Hematopoietic multipotent progenitor cell treated with erythropoietin and hydrocortisone succinate and interleukin-3 and kit ligand, for 6 days (in vitro differentiated cells): ENCODE data around the gene IGFN1.
A peak's percentile ranks its signal among the peaks of the same experiment; 100 is the strongest.

Experiments
- DNase-seq: peaks from one replicate; pipeline ENCODE4 v3.0.0-alpha.2; 2015

The IGFN1 gene

DNA sequence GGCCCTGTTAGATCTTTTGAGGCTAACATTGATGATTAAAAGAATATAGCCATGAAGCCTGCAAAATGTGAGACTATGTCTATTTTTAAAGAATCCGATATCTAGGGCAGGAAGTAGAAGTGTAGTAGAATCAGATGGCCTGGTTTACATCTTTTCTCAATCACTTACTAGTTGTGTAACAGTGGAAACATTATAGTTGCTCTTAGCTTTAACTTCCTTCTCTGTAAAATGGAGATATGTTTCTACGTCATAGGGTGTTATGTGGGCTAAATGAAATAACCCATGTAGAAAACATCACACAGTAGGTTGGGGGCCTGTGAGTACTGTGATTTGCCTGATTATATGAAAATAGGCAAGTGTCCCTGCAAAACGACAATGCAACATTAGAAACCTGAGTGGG is 4.4 kb upstream of the IGFN1 start:
- peak; percentile 18 for DNase-seq

DNA sequence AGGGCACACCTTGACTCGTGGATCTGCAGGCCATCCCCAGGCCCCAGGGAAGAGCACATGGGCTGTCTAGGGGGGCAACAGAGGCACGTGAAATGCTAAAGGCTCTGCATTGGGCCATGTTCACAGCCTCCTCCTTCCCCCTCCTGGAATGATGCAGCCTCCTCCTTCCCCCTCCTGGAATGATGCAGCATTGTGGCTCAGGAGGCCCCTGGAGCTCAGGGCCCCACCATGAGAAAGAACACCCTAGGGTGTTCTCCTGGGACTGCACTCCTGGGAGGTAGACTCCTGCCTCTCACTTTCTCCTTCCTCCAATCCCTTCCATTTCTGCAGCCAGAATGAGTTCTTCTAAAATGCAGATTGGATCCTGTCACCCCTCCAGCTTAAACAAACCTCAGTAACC is 1.5 kb upstream of the IGFN1 start:
- DNase-seq, result no peak

DNA sequence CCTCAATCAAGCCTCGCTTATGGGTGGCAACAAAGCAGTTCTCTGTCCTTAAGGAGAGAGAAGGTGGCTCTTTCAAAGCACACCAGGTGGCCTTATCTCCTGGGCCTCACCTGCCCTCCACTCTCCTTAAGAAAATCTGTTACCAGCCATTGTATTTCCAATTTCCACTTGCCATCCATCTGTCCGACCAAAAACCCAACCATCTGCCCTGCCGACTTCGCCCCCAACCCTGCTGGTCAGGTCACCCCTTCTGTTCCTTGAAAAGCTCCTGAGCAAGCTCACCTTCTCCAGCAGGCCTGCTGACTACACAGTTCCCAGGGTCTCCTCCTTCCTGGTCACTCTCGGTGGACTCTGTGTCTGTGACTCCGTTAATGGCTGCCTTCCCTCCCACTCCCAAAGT is 619 bp upstream of the IGFN1 start:
- no peak for DNase-seq

DNA sequence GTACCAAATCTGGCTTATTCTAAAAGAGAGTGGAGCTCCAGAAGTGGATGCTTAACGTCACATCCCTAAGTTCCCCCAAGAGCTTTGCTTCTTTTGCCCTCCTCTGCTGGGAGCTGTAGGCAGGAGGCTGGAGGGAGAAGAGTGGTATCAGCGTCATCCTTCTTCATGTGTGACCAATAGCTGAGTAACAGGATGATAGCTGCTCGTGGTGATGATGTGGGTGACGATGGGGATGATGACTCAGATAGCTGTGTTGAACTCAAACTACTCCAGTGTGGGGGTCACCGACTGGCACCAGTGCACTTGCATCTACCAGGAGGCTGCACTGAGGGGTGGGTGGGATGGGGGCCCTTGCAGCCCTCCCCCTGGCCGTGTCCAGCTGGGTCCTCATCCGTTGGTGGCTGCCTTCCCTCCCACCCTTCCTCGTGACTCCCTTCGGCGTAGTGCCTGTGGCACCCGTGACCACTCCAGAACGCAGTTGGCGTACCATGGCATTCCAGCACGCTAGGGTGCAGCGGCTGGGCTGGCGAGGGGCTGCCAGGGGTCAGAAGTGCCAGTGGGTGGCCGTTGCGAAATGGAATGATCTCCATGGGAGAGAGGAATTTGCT is 1.1 kb downstream of the IGFN1 start:
- no peak for DNase-seq

DNA sequence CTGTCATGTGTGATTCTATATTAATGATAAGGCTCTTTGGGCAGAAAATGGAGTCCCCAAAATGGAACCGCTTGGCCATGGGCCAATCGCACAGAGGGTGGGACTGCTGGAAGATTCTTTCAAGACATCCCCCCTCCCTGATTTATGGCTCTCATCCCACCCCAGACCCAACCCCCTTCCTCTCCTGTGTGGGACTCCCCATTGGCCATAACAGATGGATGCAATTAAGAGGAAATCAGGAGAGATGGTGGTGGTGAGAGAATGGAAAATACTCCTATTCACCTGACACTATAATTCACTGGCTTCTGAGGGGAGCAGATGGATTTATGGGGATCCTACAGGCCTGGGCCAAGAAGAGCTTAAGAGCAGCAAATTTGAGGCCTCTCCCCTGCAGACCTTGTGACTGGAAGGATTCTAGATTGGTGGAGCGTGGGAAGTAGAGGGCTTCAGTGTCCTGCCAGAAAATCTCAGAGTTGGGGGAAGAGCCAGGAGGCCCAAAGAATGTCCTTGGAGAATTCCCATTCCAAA is 1.7 kb downstream of the IGFN1 start:
- DNase-seq, result no peak

DNA sequence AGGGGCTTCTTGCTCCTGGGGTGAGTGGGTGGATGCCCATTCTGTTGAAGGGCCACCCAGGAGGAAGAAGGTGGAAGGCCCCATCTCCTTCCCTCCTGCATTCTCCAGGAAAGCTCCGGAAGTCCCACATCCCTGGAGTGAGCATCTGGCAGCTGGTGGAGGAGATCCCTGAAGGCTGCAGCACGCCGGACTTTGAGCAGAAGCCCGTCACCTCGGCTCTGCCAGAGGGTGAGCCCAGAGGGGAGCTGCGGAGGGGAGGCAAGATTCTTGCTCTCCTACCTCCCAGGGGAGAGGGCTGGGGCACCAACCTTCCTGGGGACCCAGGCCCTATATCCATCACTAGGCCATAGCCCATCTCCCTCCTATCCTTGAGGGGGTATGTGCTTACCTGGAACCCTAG is 3.4 kb downstream of the IGFN1 start:
- no peak for DNase-seq

DNA sequence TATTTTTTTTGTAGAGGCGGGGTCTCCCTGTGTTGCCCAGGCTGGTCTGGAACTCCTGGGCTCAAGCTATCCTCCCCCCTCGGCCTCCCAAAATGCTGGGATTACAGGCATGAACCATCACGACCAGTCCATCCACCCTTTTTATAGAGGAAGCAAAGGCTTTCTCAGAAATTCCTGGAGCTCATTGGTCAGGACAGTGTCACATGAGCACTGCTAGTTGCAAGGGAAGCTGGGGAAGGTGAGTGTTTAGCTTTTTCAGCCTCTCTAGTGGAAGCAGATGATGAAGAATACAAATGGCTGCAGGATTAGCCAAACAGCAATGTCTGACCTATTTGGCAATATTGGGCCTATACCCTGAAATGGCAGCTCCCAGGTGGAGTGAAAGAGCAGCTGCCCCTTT is 8.0 kb downstream of the IGFN1 start:
- no peak for DNase-seq

DNA sequence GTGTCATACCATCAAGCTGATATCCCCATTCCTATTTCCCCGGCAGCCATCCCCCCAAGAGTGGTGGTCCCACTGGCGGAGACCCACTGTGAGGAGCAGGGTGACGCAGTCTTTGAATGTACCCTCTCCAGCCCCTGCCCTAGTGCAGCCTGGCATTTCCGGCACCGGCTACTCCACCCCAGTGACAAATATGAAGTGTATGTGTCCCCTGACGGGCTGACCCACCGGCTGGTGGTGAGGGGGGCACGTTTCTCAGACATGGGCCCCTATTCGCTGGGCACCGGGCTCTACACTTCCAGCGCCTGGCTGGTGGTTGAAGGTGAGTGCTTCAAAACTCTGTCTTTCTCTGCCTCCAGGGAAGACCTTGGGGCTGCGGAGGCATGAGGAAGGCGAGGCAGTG is 14.4 kb downstream of the IGFN1 start:
- DNase-seq, result no peak

DNA sequence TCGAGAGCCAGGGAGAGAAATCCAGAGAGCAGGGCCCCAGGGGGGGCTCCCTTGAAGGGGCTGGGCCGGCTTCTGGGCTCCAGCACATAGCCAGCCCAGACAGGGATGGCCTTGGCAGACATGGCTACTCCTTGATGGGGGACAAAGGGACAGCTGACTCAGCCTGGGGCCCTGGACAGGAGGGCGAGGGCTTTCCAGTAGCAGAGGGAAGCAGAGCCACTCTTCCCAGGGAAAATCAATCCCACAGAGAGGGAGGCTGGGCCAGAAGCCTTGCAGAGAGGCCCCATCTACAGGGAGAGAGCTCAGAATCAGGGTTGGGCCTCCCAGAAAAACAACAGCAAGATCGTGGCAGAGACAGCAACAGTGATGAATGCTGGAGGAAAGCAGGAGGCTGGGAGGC is 15.6 kb downstream of the IGFN1 start:
- no peak for DNase-seq

DNA sequence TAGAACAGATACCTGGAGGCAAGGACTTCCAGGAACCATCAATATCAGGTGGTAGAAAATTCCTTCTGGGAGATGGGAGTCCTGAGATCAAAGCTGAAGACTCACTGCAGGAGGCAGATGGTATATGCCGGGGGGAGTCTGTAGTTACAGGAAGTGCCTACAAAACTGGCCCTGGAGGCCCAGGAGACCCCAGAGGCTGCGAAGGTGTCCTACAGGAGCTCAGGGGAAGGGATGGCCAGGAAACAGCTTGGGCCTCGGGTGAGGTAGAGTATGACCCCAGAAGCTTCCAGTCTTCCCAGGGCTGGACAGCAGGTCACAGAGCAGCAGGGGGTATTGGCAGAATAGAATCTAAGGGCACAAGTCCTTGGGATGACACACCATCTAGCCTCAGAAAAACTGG is 16.4 kb downstream of the IGFN1 start:
- DNase-seq, result no peak

DNA sequence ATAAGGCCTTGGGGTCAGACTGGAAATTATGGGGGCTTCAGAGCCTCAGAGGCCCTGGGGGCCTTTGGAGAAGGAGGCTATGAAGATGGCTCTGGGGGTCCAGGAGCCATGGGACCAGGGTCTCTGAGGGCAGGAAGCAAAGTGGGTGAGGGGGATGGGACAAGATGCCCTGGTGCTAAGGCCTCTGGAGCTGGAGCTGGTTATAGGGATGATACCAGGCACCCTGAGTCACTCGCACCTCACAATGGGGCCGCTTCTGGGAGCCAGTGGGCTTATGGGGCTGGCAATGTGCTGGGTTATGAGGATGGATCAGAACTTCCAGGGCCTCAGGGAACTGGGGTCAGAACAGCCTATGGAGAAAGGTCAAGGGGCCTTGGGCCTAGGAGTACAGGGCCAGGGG is 17.6 kb downstream of the IGFN1 start:
- DNase-seq, result no peak

DNA sequence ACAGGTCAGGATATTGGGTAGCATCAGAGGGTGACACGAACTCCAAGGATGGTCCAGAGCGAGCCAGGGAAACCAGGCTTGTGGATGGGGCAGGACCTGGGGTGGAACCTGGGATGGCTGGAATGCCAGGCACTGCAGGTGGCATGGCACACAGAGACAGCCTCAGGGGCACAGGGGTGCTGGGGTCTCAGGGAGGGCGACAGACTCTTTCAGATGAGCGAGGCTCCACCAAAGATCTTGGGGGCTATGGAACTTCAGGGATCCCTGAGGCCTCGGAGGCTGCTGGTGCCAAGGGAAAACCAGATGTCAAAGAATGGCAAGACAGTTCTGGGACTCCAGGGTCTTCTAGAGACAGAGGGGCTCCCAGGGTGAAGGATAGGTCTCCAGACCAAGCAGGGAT is 21.4 kb downstream of the IGFN1 start:
- DNase-seq, result no peak

DNA sequence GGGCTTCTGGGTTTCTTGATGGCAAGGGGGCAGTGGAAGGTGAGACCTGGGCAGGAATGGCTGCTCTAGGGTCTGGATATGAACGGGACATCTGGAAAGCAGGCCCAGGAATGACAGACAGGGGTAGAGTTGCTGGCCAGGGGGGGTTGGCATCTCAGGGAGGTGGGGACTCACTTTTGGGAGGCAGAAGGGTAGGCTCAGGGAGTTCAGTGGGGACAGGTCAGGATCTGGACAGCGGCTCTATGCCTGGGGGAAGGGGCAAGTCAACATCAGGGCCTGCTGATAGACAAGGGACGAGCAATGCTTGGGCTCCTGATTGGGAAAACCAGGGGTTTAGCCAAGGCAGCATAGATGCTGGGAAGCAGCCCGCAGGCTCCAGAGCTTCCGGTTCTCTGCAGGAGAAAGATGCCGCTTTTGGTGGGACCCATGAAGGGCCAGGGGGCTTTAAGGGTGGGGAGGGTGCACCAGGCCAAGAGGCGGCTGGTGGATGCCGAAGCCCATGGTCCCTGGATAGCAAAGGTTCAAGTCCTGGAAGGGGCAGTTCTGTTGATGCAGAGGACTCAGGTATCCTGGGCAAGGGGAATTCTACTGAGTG is 21.9 kb downstream of the IGFN1 start:
- no peak for DNase-seq

DNA sequence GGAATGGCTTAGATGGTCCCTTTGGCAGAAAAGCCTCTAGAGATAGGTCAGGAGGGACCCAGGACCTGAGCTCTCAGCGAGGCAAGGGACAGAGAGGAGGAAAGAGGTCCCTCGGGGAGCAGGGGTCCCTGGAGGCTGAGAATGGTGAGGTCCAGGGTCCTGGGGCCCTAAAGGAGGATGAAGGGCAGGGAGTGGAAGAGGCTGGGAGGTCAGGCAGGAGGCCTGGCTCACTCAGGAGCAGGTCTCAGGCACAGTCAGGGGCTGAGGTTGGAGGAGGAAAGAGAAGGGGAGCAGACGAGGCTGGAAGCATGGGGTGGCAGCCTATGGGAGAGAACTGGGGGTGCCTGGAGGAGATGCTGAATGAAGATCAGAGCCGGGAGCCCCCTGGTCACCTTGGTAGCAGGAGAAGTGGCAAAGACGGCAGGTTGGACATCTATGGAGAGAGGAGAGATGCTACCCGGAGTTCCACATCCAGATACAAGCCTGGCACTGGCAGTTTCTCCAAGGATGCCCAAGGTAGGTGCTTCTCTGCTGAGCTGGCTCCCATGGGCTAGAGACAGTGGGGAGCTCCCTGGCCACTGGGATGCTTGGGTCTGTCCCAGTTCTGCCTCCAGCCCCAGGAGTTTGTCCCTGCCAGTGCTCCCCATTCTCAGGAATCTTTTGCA is 22.6 kb downstream of the IGFN1 start:
- no peak for DNase-seq

DNA sequence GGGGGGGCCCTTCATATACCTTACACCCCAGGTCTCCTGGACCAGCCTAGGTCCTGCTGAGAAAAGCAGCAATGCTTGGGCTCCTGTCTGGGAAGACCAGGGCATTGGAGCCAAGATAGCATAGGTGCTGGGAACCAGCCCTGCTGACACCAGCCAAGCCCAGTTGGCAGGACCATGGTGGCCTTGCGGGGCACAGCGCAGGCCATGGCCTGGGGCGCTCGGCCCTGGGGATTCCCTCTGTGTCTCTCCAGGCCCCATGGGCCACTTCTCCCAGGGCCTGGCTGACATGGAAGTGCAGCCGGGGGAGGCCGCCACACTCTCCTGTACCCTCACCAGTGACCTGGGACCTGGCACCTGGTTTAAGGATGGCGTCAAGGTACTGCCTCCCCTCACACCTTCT is 23.3 kb downstream of the IGFN1 start:
- DNase-seq, result no peak

DNA sequence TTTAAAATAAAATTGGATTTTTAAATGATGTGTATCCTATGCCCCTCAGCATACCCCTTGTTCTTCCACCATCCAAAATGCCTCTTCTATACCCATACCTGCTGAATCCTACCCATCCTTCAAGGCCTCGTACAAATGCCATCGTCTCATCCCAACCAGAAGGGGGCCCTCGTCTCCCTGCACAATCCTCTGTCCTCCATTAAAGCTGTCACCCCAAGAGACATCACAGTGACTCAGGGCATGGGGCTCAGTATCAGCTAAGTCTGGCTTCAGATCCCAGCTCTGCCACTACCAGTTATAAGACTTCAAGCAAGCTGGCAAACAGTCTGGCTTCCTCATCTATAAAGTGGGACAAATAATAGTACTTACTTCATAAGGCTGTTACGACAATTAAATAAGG is 23.8 kb downstream of the IGFN1 start:
- DNase-seq, result peak; percentile 26

DNA sequence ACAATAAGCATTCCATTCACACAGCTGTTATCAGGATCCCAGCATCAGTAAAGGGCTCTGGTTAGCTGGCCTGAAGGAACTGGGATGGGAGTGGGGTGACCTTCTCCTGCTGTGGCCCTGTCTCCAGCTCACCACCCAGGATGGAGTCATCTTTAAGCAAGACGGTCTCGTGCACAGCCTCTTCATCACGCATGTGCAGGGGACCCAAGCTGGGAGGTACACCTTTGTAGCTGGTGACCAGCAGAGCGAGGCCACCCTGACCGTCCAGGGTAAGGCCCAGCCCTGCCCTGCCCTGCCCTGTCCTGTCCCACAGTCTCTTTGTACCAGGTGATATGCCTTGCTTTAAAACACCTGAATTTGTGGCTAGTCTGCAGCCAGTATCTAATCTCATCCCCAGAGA is 24.3 kb downstream of the IGFN1 start:
- no peak for DNase-seq

DNA sequence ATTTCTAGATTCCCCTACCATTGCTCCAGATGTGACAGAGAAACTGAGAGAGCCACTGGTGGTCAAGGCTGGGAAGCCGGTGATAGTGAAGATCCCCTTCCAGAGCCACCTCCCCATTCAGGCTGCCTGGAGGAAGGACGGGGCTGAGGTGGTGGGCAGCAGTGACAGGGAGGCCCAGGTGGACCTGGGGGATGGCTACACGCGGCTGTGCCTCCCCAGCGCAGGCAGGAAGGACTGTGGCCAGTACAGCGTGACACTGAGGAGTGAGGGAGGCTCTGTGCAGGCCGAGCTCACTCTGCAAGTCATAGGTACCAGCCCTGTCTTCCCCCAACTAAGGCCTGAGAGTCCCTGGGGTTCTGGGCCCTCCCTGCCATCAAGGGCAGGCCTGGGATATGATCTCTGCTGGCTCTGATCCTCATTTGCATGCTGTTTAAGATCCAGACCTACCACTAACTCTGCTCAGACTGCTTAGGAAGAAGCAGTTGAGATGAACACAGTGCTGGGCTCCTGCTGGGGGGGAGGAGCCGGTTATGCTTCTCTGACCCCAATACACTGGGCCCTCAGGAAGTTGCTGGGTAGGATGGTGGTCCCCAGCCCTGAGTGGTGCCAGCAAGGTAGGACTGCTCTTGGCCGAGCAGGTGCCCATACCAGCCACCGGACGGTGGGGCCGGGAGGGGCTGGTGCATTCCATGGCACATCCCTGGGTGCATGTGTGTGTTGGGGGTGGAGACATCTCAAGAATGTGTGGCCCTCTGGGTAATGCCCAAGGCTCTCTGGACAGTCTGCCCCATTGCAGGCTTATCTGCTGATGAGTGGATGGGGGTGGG is 25.1 kb downstream of the IGFN1 start:
- no peak for DNase-seq

DNA sequence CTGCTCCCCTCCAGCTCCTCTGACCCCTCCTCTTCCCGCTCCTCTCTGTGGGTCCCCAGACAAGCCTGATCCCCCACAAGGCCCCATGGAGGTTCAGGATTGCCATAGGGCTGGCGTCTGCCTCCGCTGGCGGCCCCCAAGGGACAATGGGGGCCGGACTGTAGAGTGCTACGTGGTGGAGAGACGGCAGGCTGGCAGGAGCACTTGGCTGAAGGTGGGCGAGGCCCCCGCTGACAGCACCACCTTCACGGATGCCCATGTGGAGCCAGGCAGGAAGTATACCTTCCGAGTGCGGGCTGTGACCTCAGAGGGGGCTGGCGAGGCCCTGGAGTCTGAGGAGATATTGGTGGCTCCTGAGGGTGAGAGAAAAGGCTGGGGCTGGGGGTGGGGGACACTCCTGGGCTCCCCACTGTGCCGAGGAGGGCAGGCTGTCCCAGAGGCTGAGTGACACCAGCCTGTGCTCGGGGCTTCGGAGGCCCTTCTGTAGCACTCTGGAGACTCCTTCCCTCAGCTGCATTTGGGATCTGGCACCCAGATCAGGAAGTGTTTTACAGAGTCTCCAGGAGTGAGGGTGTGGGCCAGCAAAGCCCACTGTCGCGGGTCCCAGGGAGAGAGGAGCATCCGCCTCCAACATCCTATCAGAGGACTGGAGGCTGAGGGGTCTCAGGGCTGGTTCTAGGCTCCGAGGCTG is 25.9 kb downstream of the IGFN1 start:
- no peak for DNase-seq

DNA sequence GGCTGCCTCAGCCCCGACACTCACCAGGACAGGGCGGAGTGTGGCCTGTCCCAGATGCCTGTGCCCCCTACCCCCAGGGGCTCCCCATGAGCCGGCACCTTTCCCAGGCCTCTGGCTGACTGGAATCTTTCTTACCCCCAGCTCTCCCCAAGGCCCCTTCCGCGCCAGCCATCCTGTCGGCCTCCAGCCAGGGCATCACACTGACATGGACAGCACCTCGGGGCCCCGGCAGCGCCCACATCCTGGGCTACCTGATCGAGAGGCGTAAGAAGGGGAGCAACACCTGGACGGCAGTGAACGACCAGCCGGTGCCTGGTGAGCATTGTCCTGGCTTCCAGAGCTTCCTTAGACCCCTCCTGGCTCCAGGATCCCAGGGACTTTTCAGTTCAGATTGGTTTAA is 26.5 kb downstream of the IGFN1 start:
- DNase-seq, result no peak

DNA sequence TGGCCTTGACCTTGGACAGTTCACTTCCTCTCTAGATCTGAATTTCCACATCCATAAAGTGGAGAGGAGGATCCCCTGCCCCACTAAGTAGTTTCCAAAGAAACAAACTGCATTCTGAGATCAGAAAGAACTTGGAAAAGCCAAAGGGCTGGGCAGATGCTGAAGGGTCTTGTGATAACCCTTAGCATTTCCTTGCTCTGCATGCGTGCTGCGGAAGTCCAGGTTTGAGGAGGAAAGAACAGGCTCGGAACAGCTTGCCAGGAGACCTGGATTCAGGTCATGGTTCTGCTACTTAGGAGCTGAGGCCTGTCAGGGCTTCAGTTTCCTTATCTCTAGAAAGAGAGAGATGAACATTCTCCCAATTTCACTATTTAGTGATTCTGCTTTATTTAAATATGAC is 27.2 kb downstream of the IGFN1 start:
- no peak for DNase-seq

DNA sequence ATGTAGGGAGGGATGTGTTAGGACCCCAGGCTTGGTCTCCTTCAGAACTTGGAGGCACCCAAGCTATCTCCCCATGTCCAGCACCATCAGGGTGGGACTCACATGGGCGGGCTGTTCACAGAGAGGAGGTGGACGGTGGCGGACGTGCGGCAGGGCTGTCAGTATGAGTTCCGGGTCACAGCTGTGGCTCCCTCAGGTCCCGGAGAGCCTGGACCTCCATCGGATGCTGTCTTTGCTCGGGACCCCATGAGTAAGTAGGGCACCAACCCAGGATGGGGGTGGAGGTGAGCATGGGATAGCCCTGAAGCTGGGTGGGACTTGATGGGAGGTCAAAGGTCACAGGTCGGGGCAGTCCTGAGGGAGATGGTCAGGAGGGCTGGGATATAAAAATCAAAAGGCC is 27.8 kb downstream of the IGFN1 start:
- DNase-seq, result no peak
